ENCODE results near the gene ARID1A.

Gene ARID1A

DNA sequence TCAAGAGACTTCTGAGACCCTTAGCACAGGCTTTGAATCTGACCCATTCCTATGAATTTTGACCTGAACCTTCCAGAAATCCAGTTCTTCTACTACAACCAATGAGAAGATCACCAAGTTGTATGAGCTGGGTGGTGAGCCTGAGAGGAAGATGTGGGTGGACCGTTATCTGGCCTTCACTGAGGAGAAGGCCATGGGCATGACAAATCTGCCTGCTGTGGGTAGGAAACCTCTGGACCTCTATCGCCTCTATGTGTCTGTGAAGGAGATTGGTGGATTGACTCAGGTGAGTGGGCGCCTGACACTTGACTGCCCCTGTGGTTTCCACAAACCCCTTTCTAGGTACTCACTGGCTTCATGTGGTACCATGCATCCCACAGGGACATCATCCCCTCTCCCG lies 71.9 kb downstream of the ARID1A start:
- H3K9me3 ChIP-seq (ENCODE audit: insufficient read depth, low read depth, low read length), result no peaks in the 10 kb centered on the region
- H2AFZ ChIP-seq (ENCODE audit: low read length), result no peak overlapping the region
- TF ChIP-seq, protein P1, sequence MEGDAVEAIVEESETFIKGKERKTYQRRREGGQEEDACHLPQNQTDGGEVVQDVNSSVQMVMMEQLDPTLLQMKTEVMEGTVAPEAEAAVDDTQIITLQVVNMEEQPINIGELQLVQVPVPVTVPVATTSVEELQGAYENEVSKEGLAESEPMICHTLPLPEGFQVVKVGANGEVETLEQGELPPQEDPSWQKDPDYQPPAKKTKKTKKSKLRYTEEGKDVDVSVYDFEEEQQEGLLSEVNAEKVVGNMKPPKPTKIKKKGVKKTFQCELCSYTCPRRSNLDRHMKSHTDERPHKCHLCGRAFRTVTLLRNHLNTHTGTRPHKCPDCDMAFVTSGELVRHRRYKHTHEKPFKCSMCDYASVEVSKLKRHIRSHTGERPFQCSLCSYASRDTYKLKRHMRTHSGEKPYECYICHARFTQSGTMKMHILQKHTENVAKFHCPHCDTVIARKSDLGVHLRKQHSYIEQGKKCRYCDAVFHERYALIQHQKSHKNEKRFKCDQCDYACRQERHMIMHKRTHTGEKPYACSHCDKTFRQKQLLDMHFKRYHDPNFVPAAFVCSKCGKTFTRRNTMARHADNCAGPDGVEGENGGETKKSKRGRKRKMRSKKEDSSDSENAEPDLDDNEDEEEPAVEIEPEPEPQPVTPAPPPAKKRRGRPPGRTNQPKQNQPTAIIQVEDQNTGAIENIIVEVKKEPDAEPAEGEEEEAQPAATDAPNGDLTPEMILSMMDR (conservative IDR thresholded peaks at IDR 0.05; ENCODE audit: low read length), result no peak
- H3K4me2 ChIP-seq (ENCODE audit: low read depth, low read length, poor library complexity, severe bottlenecking), result no peak overlapping the region
- no peaks in the 10 kb centered on the region for H3F3A ChIP-seq (ENCODE audit: low read depth)
- no peak overlapping the region for H3K9ac ChIP-seq (ENCODE audit: low read depth, low read length, poor library complexity, severe bottlenecking)
- peaks cover 13% of the 10 kb centered on the region; the same call in 1 of the 2 replicates for H3K79me2 ChIP-seq (ENCODE audit: insufficient read depth, low read length)
- no peaks in the 10 kb centered on the region for H3K4me1 ChIP-seq (ENCODE audit: insufficient read depth, low read length, poor library complexity, severe bottlenecking)
- H3K27me3 ChIP-seq (ENCODE audit: insufficient read depth, low read length, poor library complexity, severe bottlenecking), result no peaks in the 10 kb centered on the region
- H3K36me3 ChIP-seq (ENCODE audit: insufficient read depth, low read length), result peaks cover 97% of the 10 kb centered on the region
- H3K9me2 ChIP-seq (replicated peaks; ENCODE audit: low read depth, low read length), result no peaks in the 10 kb centered on the region
- H3K4me3 ChIP-seq (ENCODE audit: low read length, poor library complexity, severe bottlenecking), result no peak overlapping the region
- peaks cover 4% of the 10 kb centered on the region for H4K20me1 ChIP-seq (ENCODE audit: insufficient read depth, low read length, poor library complexity, severe bottlenecking)

DNA sequence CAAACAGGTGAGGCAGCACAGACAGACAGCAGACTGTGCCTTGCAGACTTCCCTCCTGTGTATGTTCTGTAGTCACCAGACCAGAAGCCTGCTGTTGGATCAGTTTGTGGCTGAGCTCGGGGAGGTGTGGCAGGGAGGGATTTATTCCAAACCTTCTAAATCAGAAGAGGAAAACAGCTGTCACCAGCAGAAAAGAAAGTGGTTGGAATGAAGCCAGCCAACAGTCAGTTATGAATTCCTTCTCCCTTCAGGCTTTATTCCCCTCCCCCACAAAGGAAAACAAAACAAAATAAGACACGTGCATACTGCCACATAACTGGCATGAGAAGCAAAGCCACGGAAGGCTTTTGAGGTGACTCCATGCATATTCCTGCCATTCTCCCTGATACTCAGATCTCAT lies 72.9 kb downstream of the ARID1A start:
- no peak overlapping the region for H3K4me2 ChIP-seq (ENCODE audit: low read depth, low read length, poor library complexity, severe bottlenecking)
- H3F3A ChIP-seq (ENCODE audit: low read depth), result no peaks in the 10 kb centered on the region
- H3K27me3 ChIP-seq (ENCODE audit: insufficient read depth, low read length, poor library complexity, severe bottlenecking), result no peaks in the 10 kb centered on the region
- no peaks in the 10 kb centered on the region for H3K4me1 ChIP-seq (ENCODE audit: insufficient read depth, low read length, poor library complexity, severe bottlenecking)
- H3K9me2 ChIP-seq (replicated peaks; ENCODE audit: low read depth, low read length), result no peaks in the 10 kb centered on the region
- no peak overlapping the region for H3K9ac ChIP-seq (ENCODE audit: low read depth, low read length, poor library complexity, severe bottlenecking)
- H3K9me3 ChIP-seq (ENCODE audit: insufficient read depth, low read depth, low read length), result no peaks in the 10 kb centered on the region
- peaks cover 98% of the 10 kb centered on the region for H3K36me3 ChIP-seq (ENCODE audit: insufficient read depth, low read length)
- peaks cover 8% of the 10 kb centered on the region; the same call in 1 of the 2 replicates for H3K79me2 ChIP-seq (ENCODE audit: insufficient read depth, low read length)
- TF ChIP-seq EZH2phosphoT487 (IDR thresholded peaks at IDR 0.05; ENCODE audit: borderline replicate concordance), result no peak
- TF ChIP-seq, protein P1 (conservative IDR thresholded peaks at IDR 0.05; ENCODE audit: low read length), result no peak
- H4K20me1 ChIP-seq (ENCODE audit: insufficient read depth, low read length, poor library complexity, severe bottlenecking), result no peaks in the 10 kb centered on the region
- no peak overlapping the region for H3K4me3 ChIP-seq (ENCODE audit: low read length, poor library complexity, severe bottlenecking)
- no peak overlapping the region for H2AFZ ChIP-seq (ENCODE audit: low read length)

DNA sequence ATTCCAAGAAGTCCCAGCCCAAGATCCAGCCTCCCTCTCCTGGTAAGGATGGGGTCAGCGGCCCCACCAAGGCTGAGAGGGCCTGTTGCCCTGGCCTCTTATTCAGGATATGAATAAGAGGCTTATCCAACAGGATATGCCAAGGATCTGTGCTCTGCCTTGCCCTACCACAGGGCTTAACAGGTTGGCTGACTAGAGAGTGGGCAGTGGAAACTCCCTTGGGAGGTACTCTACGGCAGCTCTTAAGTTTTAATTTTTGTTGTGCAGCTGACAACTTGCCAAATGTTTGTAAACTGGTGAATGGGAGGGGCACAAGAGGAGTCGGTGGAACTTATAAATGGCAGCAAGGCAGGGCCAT lies 75.4 kb downstream of the ARID1A start:
- H3K79me2 ChIP-seq (ENCODE audit: insufficient read depth, low read length), result no peaks in the 10 kb centered on the region
- no peak overlapping the region for H2AFZ ChIP-seq (ENCODE audit: low read length)
- peaks cover 99% of the 10 kb centered on the region for H3K36me3 ChIP-seq (ENCODE audit: insufficient read depth, low read length)
- H3K9me2 ChIP-seq (replicated peaks; ENCODE audit: low read depth, low read length), result no peaks in the 10 kb centered on the region
- H3K9me3 ChIP-seq (ENCODE audit: insufficient read depth, low read depth, low read length), result no peaks in the 10 kb centered on the region
- TF ChIP-seq, protein P1 (conservative IDR thresholded peaks at IDR 0.05; ENCODE audit: low read length), result no peak
- TF ChIP-seq EZH2phosphoT487 (IDR thresholded peaks at IDR 0.05; ENCODE audit: borderline replicate concordance), result no peak
- H3K27me3 ChIP-seq (ENCODE audit: insufficient read depth, low read length, poor library complexity, severe bottlenecking), result no peaks in the 10 kb centered on the region
- H3K4me3 ChIP-seq (ENCODE audit: low read length, poor library complexity, severe bottlenecking), result no peak overlapping the region
- H3K9ac ChIP-seq (ENCODE audit: low read depth, low read length, poor library complexity, severe bottlenecking), result no peak overlapping the region
- no peaks in the 10 kb centered on the region for H3K4me1 ChIP-seq (ENCODE audit: insufficient read depth, low read length, poor library complexity, severe bottlenecking)
- no peaks in the 10 kb centered on the region for H4K20me1 ChIP-seq (ENCODE audit: insufficient read depth, low read length, poor library complexity, severe bottlenecking)
- no peaks in the 10 kb centered on the region for H3F3A ChIP-seq (ENCODE audit: low read depth)
- no peak overlapping the region for H3K4me2 ChIP-seq (ENCODE audit: low read depth, low read length, poor library complexity, severe bottlenecking)
